Mucosa of stomach (tissue), 1 donor: Measurements from ENCODE around the gene MRPL34.

Experiments used
- H3K27me3 ChIP-seq: one replicate; pipeline ENCODE4 v1.7.0; 2013; ENCODE audit warnings: mild to moderate bottlenecking, low read length; ENCODE audit not compliant: control insufficient read depth, insufficient read depth
- H3K36me3 ChIP-seq: one replicate; pipeline ENCODE4 v1.7.0; 2013; ENCODE audit warnings: low read length; ENCODE audit not compliant: control insufficient read depth, insufficient read depth
- H3K4me1 ChIP-seq: one replicate; pipeline ENCODE4 v1.7.0; 2013; ENCODE audit warnings: mild to moderate bottlenecking, low read length; ENCODE audit not compliant: control insufficient read depth, insufficient read depth
- H3K4me3 ChIP-seq: one replicate; pipeline ENCODE4 v1.7.0; 2013; ENCODE audit warnings: low read length
- H3K9ac ChIP-seq: one replicate; pipeline ENCODE4 v1.7.0; 2013; ENCODE audit warnings: mild to moderate bottlenecking, low read length, moderate library complexity
- H3K9me3 ChIP-seq: one replicate; pipeline ENCODE4 v1.7.0; 2013; ENCODE audit warnings: mild to moderate bottlenecking, low read length, moderate library complexity; ENCODE audit not compliant: control insufficient read depth
- donor health status: Pancreatic carcinoma.

The MRPL34 gene

DNA sequence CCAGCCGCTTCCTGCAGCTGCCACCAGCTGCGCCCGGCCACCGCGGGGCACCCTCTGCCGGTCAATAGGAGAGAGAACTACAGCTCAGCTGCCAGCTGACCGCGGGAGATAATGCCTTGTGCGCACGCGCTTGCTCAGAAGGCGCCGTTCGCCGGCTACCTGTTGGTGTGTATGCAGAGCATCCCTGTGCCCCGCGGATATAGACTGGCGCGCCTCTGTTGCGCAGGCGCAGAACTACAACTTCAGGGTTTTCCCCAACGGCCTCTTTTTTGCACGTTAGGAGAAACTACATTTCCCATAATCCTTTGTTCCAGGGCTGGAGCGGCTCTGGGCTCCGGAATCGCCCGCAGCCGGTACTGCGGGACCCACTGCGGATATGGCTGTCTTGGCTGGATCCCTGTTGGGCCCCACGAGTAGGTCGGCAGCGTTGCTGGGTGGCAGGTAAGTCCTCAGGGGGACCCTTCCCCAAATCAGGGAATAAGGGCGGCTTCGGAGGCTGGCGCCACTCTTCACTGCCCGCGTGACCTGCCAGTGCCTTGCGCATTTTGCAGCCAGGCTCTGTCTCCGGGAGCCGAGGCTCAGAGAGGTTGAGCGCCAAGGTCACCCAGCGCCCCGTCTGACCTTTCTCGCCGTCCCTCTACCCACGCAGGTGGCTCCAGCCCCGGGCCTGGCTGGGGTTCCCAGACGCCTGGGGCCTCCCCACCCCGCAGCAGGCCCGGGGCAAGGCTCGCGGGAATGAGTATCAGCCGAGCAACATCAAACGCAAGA, at the start of gene MRPL34:
MRPL34 (plus strand) TSS at position 356 of the 768 bp plus-strand sequence; CDS start at position 377, 21 bp downstream.
- no peaks in the 10 kb centered on the region for H3K36me3 ChIP-seq
- H3K4me3 ChIP-seq: peak within 1 kb of the TSS; percentile 23
- peaks cover 42% of the 10 kb centered on the region for H3K4me1 ChIP-seq
- no peaks in the 10 kb centered on the region for H3K27me3 ChIP-seq
- peak within 1 kb of the TSS; percentile 88 for H3K9ac ChIP-seq
- no peaks in the 10 kb centered on the region for H3K9me3 ChIP-seq

DNA sequence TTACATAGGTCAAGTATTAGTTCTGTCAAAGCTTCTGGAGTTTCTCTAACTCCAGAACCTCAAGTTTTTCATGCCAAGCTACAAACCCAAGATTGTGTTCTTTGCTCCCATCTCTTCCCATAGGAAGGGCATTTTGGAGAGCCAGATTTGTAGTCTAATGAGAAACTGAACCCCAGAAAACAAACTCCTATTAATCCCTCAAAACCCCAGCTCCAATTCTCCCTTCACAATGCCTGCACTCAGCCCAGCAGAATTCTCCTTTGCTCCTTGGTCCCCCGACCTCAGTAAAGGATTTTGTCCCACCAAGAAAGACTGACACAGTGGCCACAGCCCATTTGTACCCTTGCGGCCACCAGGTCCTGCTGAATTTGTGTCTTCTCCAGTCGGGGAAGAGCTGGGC, 49.5 kb upstream of the MRPL34 start:
- Histone ChIP-seq H3K9me3 (no peaks in the 10 kb centered on the region), H3K27me3 (no peaks in the 10 kb centered on the region), H3K36me3 (no peaks in the 10 kb centered on the region), H3K4me1 (peaks cover 10% of the 10 kb centered on the region), H3K9ac (no peak overlapping the region), H3K4me3 (no peak overlapping the region)

DNA sequence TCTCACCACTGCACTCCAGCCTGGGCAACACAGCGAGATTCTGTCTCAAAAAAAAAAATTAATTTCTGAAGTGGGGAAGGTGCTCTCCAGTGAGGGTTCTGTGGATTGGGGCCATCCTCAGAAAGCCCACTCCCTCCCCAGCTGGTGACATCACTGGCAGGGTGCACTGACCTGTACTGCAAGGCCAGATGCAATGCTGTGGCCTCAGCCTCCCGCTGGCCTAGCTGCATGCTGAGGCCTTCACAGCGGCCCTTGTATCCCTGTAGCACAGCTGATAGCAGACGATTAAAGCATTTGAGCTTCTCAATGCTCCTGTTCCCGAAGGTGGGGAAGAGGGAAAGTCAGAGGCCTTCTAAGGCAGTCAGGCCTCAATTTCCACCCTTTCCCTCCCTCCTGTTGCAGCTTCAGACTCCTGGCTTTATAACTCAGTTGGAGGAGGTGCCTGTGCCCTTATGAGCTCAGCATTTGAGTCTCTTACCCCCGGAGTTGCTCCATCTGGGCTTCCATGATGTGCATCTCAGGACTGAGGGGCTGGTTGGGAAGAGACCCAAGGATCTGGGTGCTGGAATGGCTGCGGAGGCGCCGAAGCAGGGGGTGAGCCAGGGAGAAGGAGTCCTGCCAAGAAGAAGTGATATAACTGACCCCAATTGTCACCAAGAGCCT, 46.4 kb upstream of the MRPL34 start:
- no peaks in the 10 kb centered on the region for H3K27me3 ChIP-seq
- H3K36me3 ChIP-seq: no peaks in the 10 kb centered on the region
- no peaks in the 10 kb centered on the region for H3K9me3 ChIP-seq
- H3K9ac ChIP-seq: no peak overlapping the region
- H3K4me3 ChIP-seq: no peak overlapping the region
- H3K4me1 ChIP-seq: peaks cover 10% of the 10 kb centered on the region

DNA sequence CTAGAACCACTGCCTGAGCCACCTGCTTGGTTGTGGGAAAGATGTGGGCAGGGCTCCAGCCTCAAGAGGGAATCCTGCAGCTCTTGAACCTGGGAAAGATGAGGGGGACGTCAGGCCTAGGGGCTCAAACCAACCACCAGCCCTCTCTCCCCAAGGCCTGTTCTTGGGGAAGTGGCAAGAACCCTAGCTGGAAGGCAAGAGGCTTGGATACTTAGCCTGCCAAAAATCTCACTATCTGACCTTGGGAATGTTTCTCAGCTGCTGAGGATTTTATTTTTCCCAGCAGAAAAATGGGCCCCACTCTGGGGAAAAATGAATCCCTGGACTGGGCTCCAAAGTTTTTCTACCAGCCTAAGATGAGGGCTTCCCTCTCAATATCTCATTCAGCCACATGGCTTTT, 45.7 kb upstream of the MRPL34 start:
- no peaks in the 10 kb centered on the region for H3K27me3 ChIP-seq
- H3K9ac ChIP-seq: no peak overlapping the region
- H3K4me1 ChIP-seq: peaks cover 6% of the 10 kb centered on the region
- no peak overlapping the region for H3K4me3 ChIP-seq
- no peaks in the 10 kb centered on the region for H3K9me3 ChIP-seq
- H3K36me3 ChIP-seq: no peaks in the 10 kb centered on the region

DNA sequence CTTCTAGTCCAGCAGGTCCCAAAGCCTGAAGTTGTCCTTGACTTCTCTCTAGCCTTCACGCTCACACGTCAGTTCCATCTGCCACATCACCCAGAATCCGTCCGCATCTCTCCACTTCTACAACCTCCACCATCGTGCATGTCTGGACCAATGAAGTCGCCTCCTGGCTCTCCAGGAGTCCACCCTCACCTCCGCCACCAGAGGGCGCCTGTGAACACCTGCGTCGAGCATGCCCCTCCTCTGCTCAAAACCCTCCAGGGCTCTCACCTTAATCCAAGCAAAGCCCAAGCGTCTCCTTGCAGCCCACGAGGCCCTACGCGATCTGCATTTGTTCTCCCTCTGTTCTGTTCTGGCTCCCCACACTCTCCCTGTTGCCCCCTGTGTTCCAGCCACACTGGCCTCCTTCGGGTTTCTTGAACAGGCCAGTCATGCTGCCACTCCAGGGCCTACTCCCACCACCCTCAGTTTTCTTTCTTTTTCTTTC, 44.8 kb upstream of the MRPL34 start:
- H3K9me3 ChIP-seq: no peaks in the 10 kb centered on the region
- H3K9ac ChIP-seq: no peak overlapping the region
- no peak overlapping the region for H3K4me3 ChIP-seq
- no peaks in the 10 kb centered on the region for H3K4me1 ChIP-seq
- no peaks in the 10 kb centered on the region for H3K27me3 ChIP-seq
- H3K36me3 ChIP-seq: no peaks in the 10 kb centered on the region

DNA sequence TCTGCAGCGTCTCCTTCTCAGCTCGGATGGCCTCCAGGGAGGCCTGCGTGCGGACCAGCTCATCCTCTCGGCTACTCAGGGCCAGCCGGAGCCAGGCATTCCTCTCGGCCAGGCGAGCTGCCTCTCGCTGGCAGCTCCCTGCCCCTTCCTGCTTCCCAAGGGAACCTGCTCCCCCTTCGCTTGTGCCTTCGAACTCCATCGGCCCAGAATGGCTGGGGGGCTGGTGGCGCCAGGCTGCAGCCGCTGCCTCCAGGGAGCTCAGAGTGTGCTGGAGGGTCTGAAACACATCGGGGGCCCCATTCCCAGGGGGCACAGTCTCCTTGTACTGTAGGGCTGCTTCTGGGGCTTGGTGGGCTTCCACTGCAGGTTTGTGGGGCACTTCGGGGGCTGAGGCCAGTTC, 43.1 kb upstream of the MRPL34 start:
- no peaks in the 10 kb centered on the region for H3K9me3 ChIP-seq
- no peaks in the 10 kb centered on the region for H3K27me3 ChIP-seq
- H3K4me1 ChIP-seq: no peaks in the 10 kb centered on the region
- H3K36me3 ChIP-seq: no peaks in the 10 kb centered on the region
- no peak overlapping the region for H3K9ac ChIP-seq
- H3K4me3 ChIP-seq: no peak overlapping the region

DNA sequence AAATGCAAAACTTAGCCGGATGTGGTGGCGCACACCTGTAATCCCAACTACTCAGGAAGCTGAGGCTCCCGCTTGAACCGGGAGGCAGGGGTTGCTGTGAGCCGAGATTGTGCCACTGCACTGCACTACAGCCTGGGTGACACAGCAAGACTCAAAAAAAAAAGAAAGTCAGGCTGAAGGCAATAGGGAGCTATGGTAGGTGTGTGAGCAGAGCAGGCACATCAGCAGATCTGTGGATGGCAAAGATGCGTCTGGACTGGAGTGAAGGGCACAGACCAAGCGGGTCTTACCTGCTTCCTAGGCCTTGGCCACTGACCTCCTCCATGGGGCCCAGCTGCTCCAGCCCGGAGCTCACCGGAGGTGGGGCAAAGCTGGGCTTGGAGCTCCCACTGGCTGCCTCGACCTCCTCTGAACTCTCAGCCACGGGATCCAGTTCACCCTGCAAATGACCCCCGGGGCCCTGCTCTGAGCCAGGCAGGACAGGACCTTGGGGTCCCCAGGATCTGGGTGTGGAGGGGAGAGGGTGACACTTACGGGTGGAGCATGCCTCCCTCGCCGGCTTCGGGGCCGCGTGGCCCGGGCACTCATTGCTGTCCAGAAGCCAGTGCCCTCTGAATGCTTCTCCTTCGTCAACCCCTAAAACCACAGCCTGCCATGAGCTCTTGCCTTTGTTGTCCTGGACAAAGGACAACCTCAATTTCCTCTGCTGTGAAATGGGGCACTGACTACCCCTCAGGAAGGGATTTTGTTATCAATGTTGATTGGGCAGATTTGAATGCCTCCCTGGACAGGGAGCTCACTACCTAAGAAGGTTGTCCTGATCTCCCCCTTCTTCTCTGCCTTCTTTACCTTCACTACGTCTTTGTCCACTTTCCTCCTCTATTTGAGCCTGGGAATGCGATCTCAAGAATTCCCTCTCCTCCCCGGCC, 41.7 kb upstream of the MRPL34 start:
- Histone ChIP-seq H3K36me3 (no peaks in the 10 kb centered on the region), H3K4me3 (no peak overlapping the region), H3K9ac (no peak overlapping the region), H3K9me3 (no peaks in the 10 kb centered on the region), H3K27me3 (no peaks in the 10 kb centered on the region), H3K4me1 (no peaks in the 10 kb centered on the region)

DNA sequence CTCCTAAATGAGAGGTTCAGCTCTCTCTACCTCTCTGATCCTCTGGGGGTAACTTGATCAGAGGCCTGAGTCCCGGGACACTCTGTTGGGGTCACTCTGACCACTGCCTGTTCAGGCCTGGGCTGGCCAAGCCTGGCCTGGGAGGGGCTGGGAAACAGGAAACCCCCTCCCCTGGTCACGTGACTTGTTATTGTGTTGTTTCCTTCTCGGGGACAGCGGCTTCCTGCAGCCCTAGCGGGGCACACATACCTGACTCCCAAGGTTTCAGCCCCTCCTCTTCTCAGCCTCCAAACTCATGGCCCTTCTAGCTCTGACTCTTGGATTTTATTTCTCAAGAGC, 41.1 kb upstream of the MRPL34 start, which contains the start of gene USHBP1:
USHBP1 (minus strand) TSS at position 105 of the 339 bp plus-strand sequence. CDS start 446 bp downstream, outside the sequence.
- no peaks in the 10 kb centered on the region for H3K36me3 ChIP-seq
- H3K27me3 ChIP-seq: no peaks in the 10 kb centered on the region
- H3K4me3 ChIP-seq: no peak within 1 kb of the TSS
- no peak within 1 kb of the TSS for H3K9ac ChIP-seq
- H3K9me3 ChIP-seq: no peaks in the 10 kb centered on the region
- no peaks in the 10 kb centered on the region for H3K4me1 ChIP-seq

DNA sequence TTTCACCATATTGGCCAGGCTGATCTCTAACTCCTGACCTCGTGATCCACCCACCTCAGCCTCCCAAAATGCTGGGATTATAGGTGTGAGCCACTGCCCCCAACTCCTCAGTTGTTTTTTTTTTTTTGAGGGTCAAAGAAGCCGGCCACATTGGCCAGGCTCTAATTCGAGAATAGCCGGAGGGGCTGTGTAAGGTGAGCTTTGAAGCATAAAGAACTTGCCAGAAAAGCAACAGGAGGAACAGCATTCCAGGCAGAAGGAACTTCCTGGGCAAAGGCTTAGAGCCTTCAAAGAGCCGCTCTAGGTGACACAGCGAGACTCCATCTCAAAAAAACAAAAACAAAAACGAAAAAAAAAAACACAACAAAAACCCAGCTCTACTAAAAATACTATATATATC, 39.6 kb upstream of the MRPL34 start:
- Histone ChIP-seq H3K9me3 (no peaks in the 10 kb centered on the region), H3K4me1 (no peaks in the 10 kb centered on the region), H3K27me3 (no peaks in the 10 kb centered on the region), H3K9ac (no peak overlapping the region), H3K4me3 (no peak overlapping the region), H3K36me3 (no peaks in the 10 kb centered on the region)

- no peaks in the 10 kb centered on the region for H3K4me1 ChIP-seq
- H3K9ac ChIP-seq: no peak overlapping the region
- no peak overlapping the region for H3K4me3 ChIP-seq
- H3K9me3 ChIP-seq: no peaks in the 10 kb centered on the region
- H3K36me3 ChIP-seq: peaks cover 4% of the 10 kb centered on the region
- no peaks in the 10 kb centered on the region for H3K27me3 ChIP-seq
Observed at GRCh38 chr19:17266589-17266974, 39.1 kb upstream of the MRPL34 start.

DNA sequence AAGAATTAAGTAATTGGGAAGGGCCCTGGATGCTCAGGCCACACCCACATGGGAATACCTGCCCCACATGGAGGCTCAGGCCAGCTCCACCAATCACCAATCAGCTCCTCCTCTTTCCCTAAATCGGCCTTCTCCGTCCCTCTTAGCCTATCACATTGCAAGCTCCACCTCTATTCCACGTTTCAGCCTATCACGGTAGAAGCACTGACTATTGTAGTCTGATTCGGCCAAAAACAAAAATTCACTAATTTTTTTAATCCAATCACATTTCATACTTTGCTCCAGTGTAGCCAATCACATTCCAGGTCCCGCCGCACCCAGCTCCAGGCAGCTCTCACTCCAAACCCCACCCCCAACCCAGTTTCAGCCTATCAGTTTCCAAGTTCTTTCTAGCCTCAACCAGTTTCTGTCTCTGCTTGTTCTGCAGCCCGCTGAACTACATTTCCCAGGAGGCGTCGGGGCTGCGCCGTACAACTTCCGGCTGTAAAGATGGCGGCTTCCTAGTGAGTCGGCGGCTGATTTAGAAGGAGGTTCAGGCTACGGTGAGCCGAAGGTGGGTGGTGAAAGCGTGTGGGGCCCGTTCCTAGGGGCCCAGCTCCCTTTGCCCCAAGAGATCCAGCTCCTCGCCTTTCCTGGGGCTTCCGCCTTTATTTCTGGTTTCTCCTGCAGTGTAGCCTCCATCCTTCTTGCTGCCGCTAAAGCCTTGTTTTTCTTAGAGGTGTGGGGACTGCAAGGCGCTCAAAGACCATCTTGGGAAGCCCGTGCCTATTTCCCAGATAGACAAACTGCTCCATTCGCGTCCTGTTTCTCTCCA, 38.5 kb upstream of the MRPL34 start, which contains the start of gene BABAM1:
BABAM1 (plus strand) TSS at position 469 of the 814 bp plus-strand sequence. CDS start 1,364 bp downstream, outside the sequence.
- Histone ChIP-seq H3K9ac (peak within 1 kb of the TSS; percentile 79), H3K4me1 (no peaks in the 10 kb centered on the region), H3K36me3 (peaks cover 4% of the 10 kb centered on the region)

More for the DNA sequence above, 38.5 kb upstream of the MRPL34 start, which contains the start of gene BABAM1:
- Histone ChIP-seq H3K9me3 (no peaks in the 10 kb centered on the region), H3K4me3 (peak within 1 kb of the TSS; percentile 99), H3K27me3 (no peaks in the 10 kb centered on the region)
